T-cell (primary cell): ENCODE measurements around the gene NPRL2. TPM values are rescaled to one million over a fixed set of nuclear protein-coding genes. Genes with fewer than 3 reads are reported as not detected.
A peak's percentile ranks its signal among the peaks of the same experiment; 100 is the strongest.

ENCODE experiments used
- ATAC-seq, 4 experiments: fragments of 200-7000 bp in 3 of 4; fragments of 150-1000 bp in 1 of 4; cut with Tn5 transposase; replicated peaks in 1 of 4; 1 replicate in 3 of 4; 2 replicates in 1 of 4; pipeline ENCODE4 v1.10.0; 2021; ENCODE audit warnings: moderate library complexity in 3 of 4, mild to moderate bottlenecking in 2 of 4, moderate number of reproducible peaks in 1 of 4
- CTCF ChIA-PET, 2 donors: fragments of 300-600 bp; sonication (Branson Sonifier 250); formaldehyde crosslinking; loops; one replicate each; lab custom pipeline; 2022; ENCODE audit warnings: antibody characterized with exemption in 2 of 2; lab: Charles Lee
- POLR2A ChIA-PET, 2 donors: fragments of 300-600 bp; sonication (Branson Sonifier 250); formaldehyde crosslinking; loops; one replicate each; lab custom pipeline; 2022; ENCODE audit warnings: antibody characterized with exemption in 2 of 2; lab: Charles Lee
- DNase-seq, 35 experiments: peaks; one replicate each; pipeline versions ENCODE4 v3.0.0 to v3.0.0-alpha.2; 2013 to 2023
- H3K27ac ChIP-seq: one replicate; pipeline ENCODE4 v1.5.1; 2013; ENCODE audit warnings: low read length
- H3K27me3 ChIP-seq, 2 experiments: replicated peaks in 1 of 2; 1 replicate in 1 of 2; 2 replicates in 1 of 2; pipeline versions ENCODE4 v1.6.1 to v1.7.0; 2013; ENCODE audit warnings: low read length in 1 of 2, mixed read lengths in 1 of 2; ENCODE audit not compliant: control insufficient read depth in 2 of 2, insufficient read depth in 2 of 2; ENCODE audit errors: extremely low read depth in 1 of 2
- H3K36me3 ChIP-seq, 2 donors: 1 replicate in 1 of 2; 2 replicates in 1 of 2; pipeline versions ENCODE4 v1.6.1 to v1.7.0; 2013; ENCODE audit warnings: low read length in 1 of 2; ENCODE audit not compliant: control insufficient read depth in 2 of 2, insufficient read depth in 1 of 2; ENCODE audit errors: extremely low read depth in 1 of 2
- H3K4me1 ChIP-seq, 2 experiments: 1 replicate in 1 of 2; 2 replicates in 1 of 2; pipeline versions ENCODE4 v1.6.1 to v1.7.0; 2013; ENCODE audit warnings: low read length in 2 of 2, mixed read lengths in 1 of 2; ENCODE audit not compliant: insufficient read depth in 2 of 2, control insufficient read depth in 1 of 2; ENCODE audit errors: extremely low read depth in 1 of 2
- H3K4me3 ChIP-seq, 2 donors: 1 replicate in 1 of 2; 2 replicates in 1 of 2; pipeline versions ENCODE4 v1.5.1 to v1.7.0; 2013; ENCODE audit warnings: mild to moderate bottlenecking in 2 of 2, low read length in 1 of 2, moderate library complexity in 1 of 2; ENCODE audit not compliant: control insufficient read depth in 1 of 2; ENCODE audit errors: extremely low read depth in 1 of 2
- H3K9me3 ChIP-seq: 2 replicates; pipeline ENCODE4 v1.7.0; 2013
- H3K27ac Mint-ChIP-seq, 2 donors: one replicate each; pipeline ENCODE4 v1.8.0; 2020 to 2021; ENCODE audit warnings: mild to moderate bottlenecking in 2 of 2, mixed read lengths in 2 of 2
- H3K27me3 Mint-ChIP-seq, 2 donors: one replicate each; pipeline ENCODE4 v1.8.0; 2021 to 2022; ENCODE audit warnings: mixed read lengths in 2 of 2
- H3K36me3 Mint-ChIP-seq: one replicate; pipeline ENCODE4 v1.8.0; 2021; ENCODE audit warnings: mixed read lengths
- H3K4me1 Mint-ChIP-seq, 3 donors: one replicate each; pipeline ENCODE4 v1.8.0; 2020 to 2022; ENCODE audit warnings: mixed read lengths in 3 of 3, mild to moderate bottlenecking in 1 of 3
- H3K4me3 Mint-ChIP-seq, 3 donors: one replicate each; pipeline ENCODE4 v1.8.0; 2020 to 2022; ENCODE audit warnings: mild to moderate bottlenecking in 3 of 3, mixed read lengths in 3 of 3, moderate library complexity in 3 of 3
- H3K9me3 Mint-ChIP-seq, 3 donors: one replicate each; pipeline ENCODE4 v1.8.0; 2020 to 2022; ENCODE audit warnings: mixed read lengths in 3 of 3
- WGBS: methylation state at CpG from one replicate; pipeline ENCODE4 v1.1.5; 2013; ENCODE audit warnings: missing lambda C conversion rate; ENCODE audit not compliant: insufficient coverage; 5-methylcytosine and 5-hydroxymethylcytosine counted together
- total RNA-seq, 35 experiments: library from RNA in 6 of 35; stranded (reverse) in 6 of 35; fragments of 120-200 nt in 1 of 35; gene quantifications; one replicate each; pipeline versions ENCODE4 v1.2.1 to v1.2.4 and lab custom pipeline; 2013 to 2026

The NPRL2 gene
- total RNA-seq, 5 donors from 2014 or later (not counting 1 experiment from before 2014, with no cell fraction given): 26.6 to 52.2 (median 48.1) TPM

GRCh38 chr3:50337175-50337861 is 13.3 kb downstream of the NPRL2 start:
- under 1% methylated on average over 77 of the region's 79 CpGs for WGBS

GRCh38 chr3:50336452-50337174 is 14.0 kb downstream of the NPRL2 start:
- Mint-ChIP-seq H3K27ac (peak overlapping the region; percentile 93 to 96), H3K27me3 (no peaks in the 10 kb centered on the region), H3K4me1 (peaks cover 63 to 72% (median 69%) of the 10 kb centered on the region in 3 donors), H3K9me3 (no peaks in the 10 kb centered on the region), H3K36me3 (peaks cover 5% of the 10 kb centered on the region), H3K4me3 (peak overlapping the region; percentile 86 to 90 (median 88))
- CTCF ChIA-PET: interaction anchor here in 1 of 2 donors (0.6 to 2.1 kb wide), 14 partner anchors 8 to 278 kb away, joined by 3 to 16 read pairs (median 4); partner anchors contain the start of genes CYB561D2, GNAI2, HYAL3 and NAA80
- ATAC-seq: peak; percentile 41 to 44 (median 44)
- POLR2A ChIA-PET: interaction anchor here (0.6 to 2.9 kb wide), 8 partner anchors 9 to 1420 kb away, joined by 3 to 11 read pairs (median 4); partner anchors contain the start of genes GNAI2 (in 1 of the 2), HYAL3 (in 1 of the 2), MANF (in 1 of the 2) and NAA80 (in 1 of the 2)
- Histone ChIP-seq H3K4me3 (peak overlapping the region; percentile 68 to 84), H3K27me3 (no peaks in the 10 kb centered on the region), H3K27ac (peak overlapping the region; percentile 97), H3K36me3 (peaks cover 4 to 23% of the 10 kb centered on the region in 2 donors), H3K9me3 (no peaks in the 10 kb centered on the region), H3K4me1 (peaks cover 32 to 95% of the 10 kb centered on the region in 2 experiments)
- WGBS: 1% methylated on average over 31 of the region's 31 CpGs
- DNase-seq: peak in 1 of 35 experiments; percentile 11

More at GRCh38 chr3:50337175-50337861, 13.3 kb downstream of the NPRL2 start:
- CTCF ChIA-PET: interaction anchor here (0.5 to 2.1 kb wide), 17 partner anchors 9 to 397 kb away, joined by 3 to 16 read pairs (median 4); partner anchors contain the start of genes CISH (in 1 of the 2), CYB561D2 (in 1 of the 2), GNAI2 (in 1 of the 2) and HYAL3 (in 1 of the 2)
- peak; percentile 80 to 97 (median 90) for DNase-seq
- Mint-ChIP-seq H3K27ac (peak overlapping the region; percentile 93 to 95), H3K36me3 (peaks cover under 1% of the 10 kb centered on the region), H3K4me3 (peak overlapping the region; percentile 86 to 90 (median 88)), H3K9me3 (no peaks in the 10 kb centered on the region), H3K27me3 (no peaks in the 10 kb centered on the region), H3K4me1 (peaks cover 63 to 71% (median 71%) of the 10 kb centered on the region in 3 donors)
- peak overlapping the region; percentile 68 to 84 for H3K4me3 ChIP-seq
- H3K27ac ChIP-seq: peak overlapping the region; percentile 97
- H3K9me3 ChIP-seq: no peaks in the 10 kb centered on the region
- ATAC-seq: peak; percentile 77 to 84 (median 80)
- H3K36me3 ChIP-seq: peaks cover 0 to 16% of the 10 kb centered on the region in 2 donors
- H3K27me3 ChIP-seq: no peaks in the 10 kb centered on the region
- POLR2A ChIA-PET: interaction anchor here (0.6 to 2.9 kb wide), 7 partner anchors 10 to 1421 kb away, joined by 3 to 11 read pairs (median 4); partner anchors contain the start of genes GNAI2 (in 1 of the 2), HYAL3 (in 1 of the 2), MANF (in 1 of the 2) and NAA80 (in 1 of the 2)
- H3K4me1 ChIP-seq: peaks cover 32 to 95% of the 10 kb centered on the region in 2 experiments

- no peaks in the 10 kb centered on the region for H3K9me3 ChIP-seq
- Mint-ChIP-seq H3K27me3 (no peaks in the 10 kb centered on the region), H3K4me3 (peak overlapping the region in 2 of 3 donors; percentile 21 to 86), H3K4me1 (peaks cover 52 to 58% (median 56%) of the 10 kb centered on the region in 3 donors), H3K36me3 (peaks cover 19% of the 10 kb centered on the region), H3K9me3 (no peaks in the 10 kb centered on the region), H3K27ac (peak overlapping the region; percentile 83 to 91)
- H3K4me3 ChIP-seq: no peak overlapping the region
- H3K27me3 ChIP-seq: no peaks in the 10 kb centered on the region
- peak overlapping the region; percentile 54 for H3K27ac ChIP-seq
- DNase-seq (no peak), ATAC-seq (no peak)
- ChIA-PET CTCF (interaction anchor here in 1 of 2 donors (0.6 kb wide), 1 partner anchor 10 kb away, joined by 3 read pairs; no protein-coding TSS in a partner anchor), POLR2A (interaction anchor here in 1 of 2 donors (0.7 kb wide), 1 partner anchor 19 kb away, joined by 3 read pairs; no protein-coding TSS in a partner anchor)
- H3K4me1 ChIP-seq: peaks cover 20 to 75% of the 10 kb centered on the region in 2 experiments
- WGBS: 80% methylated on average over 3 of the region's 5 CpGs
- H3K36me3 ChIP-seq: peaks cover 12 to 44% of the 10 kb centered on the region in 2 donors
Measured at GRCh38 chr3:50334339-50335075, 16.1 kb downstream of the NPRL2 start.

GRCh38 chr3:50333744-50334328 is 16.7 kb downstream of the NPRL2 start:
- Mint-ChIP-seq H3K36me3 (peaks cover 19% of the 10 kb centered on the region), H3K27me3 (no peaks in the 10 kb centered on the region), H3K4me1 (peaks cover 45 to 51% (median 49%) of the 10 kb centered on the region in 3 donors), H3K9me3 (no peaks in the 10 kb centered on the region), H3K4me3 (peak overlapping the region; percentile 25 to 86 (median 37)), H3K27ac (peak overlapping the region; percentile 83 to 91)
- ChIA-PET CTCF (interaction anchor here in 1 of 2 donors (0.6 kb wide), 1 partner anchor 11 kb away, joined by 3 read pairs; no protein-coding TSS in a partner anchor), POLR2A (no interaction called here)
- peaks cover 17 to 68% of the 10 kb centered on the region in 2 experiments for H3K4me1 ChIP-seq
- WGBS: 52% methylated on average over 7 of the region's 12 CpGs
- no peak for ATAC-seq
- no peaks in the 10 kb centered on the region for H3K9me3 ChIP-seq
- peak in 1 of 35 experiments; percentile 70 for DNase-seq
- H3K36me3 ChIP-seq: peaks cover 14 to 47% of the 10 kb centered on the region in 2 donors
- H3K27ac ChIP-seq: peak overlapping the region; percentile 54
- H3K4me3 ChIP-seq: no peak overlapping the region
- H3K27me3 ChIP-seq: no peaks in the 10 kb centered on the region

- Histone ChIP-seq H3K27me3 (no peaks in the 10 kb centered on the region), H3K9me3 (no peaks in the 10 kb centered on the region), H3K4me3 (no peak overlapping the region), H3K27ac (no peak overlapping the region), H3K4me1 (peaks cover 16 to 68% of the 10 kb centered on the region in 2 experiments), H3K36me3 (peaks cover 14 to 47% of the 10 kb centered on the region in 2 donors)
- no peak for DNase-seq
- Mint-ChIP-seq H3K27ac (no peak overlapping the region), H3K27me3 (no peaks in the 10 kb centered on the region), H3K4me1 (peaks cover 37 to 54% (median 49%) of the 10 kb centered on the region in 3 donors), H3K4me3 (no peak overlapping the region), H3K36me3 (peaks cover 19% of the 10 kb centered on the region), H3K9me3 (no peaks in the 10 kb centered on the region)
- CTCF ChIA-PET: no interaction called here
- no peak for ATAC-seq
- 98% methylated on average over 15 of the region's 19 CpGs for WGBS
- POLR2A ChIA-PET: no interaction called here
Measured at GRCh38 chr3:50331364-50331907, 19.1 kb downstream of the NPRL2 start.
